ENCODE data around the gene ABCD1.

- TF ChIP-seq, protein P1, sequence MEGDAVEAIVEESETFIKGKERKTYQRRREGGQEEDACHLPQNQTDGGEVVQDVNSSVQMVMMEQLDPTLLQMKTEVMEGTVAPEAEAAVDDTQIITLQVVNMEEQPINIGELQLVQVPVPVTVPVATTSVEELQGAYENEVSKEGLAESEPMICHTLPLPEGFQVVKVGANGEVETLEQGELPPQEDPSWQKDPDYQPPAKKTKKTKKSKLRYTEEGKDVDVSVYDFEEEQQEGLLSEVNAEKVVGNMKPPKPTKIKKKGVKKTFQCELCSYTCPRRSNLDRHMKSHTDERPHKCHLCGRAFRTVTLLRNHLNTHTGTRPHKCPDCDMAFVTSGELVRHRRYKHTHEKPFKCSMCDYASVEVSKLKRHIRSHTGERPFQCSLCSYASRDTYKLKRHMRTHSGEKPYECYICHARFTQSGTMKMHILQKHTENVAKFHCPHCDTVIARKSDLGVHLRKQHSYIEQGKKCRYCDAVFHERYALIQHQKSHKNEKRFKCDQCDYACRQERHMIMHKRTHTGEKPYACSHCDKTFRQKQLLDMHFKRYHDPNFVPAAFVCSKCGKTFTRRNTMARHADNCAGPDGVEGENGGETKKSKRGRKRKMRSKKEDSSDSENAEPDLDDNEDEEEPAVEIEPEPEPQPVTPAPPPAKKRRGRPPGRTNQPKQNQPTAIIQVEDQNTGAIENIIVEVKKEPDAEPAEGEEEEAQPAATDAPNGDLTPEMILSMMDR (IDR thresholded peaks at IDR 0.05): no peak
- TF ChIP-seq, protein P2, sequence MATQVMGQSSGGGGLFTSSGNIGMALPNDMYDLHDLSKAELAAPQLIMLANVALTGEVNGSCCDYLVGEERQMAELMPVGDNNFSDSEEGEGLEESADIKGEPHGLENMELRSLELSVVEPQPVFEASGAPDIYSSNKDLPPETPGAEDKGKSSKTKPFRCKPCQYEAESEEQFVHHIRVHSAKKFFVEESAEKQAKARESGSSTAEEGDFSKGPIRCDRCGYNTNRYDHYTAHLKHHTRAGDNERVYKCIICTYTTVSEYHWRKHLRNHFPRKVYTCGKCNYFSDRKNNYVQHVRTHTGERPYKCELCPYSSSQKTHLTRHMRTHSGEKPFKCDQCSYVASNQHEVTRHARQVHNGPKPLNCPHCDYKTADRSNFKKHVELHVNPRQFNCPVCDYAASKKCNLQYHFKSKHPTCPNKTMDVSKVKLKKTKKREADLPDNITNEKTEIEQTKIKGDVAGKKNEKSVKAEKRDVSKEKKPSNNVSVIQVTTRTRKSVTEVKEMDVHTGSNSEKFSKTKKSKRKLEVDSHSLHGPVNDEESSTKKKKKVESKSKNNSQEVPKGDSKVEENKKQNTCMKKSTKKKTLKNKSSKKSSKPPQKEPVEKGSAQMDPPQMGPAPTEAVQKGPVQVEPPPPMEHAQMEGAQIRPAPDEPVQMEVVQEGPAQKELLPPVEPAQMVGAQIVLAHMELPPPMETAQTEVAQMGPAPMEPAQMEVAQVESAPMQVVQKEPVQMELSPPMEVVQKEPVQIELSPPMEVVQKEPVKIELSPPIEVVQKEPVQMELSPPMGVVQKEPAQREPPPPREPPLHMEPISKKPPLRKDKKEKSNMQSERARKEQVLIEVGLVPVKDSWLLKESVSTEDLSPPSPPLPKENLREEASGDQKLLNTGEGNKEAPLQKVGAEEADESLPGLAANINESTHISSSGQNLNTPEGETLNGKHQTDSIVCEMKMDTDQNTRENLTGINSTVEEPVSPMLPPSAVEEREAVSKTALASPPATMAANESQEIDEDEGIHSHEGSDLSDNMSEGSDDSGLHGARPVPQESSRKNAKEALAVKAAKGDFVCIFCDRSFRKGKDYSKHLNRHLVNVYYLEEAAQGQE (IDR thresholded peaks at IDR 0.05; ENCODE audit: insufficient read depth in 1 of 2, low read depth in 2 of 2, low read length in 1 of 2): peak in 1 of 2 experiments; percentile 84; a peak in 2 of 4 replicates
- no peak for TF ChIP-seq POLR2AphosphoS5 (IDR thresholded peaks at IDR 0.05; ENCODE audit: low read depth, low read length)
Measured at GRCh38 chrX:153767674-153768055, 43.0 kb downstream of the ABCD1 start.

Data from Panc1 (cell line).